Muscle layer of colon (tissue), 2 donors: ENCODE measurements around the gene C6orf52.
"Not testable (repeated sequence)": the region's sequence is repeated elsewhere in the genome, so short reads cannot be mapped to it uniquely, and the experiment has no call there.

Experiments used
- H3K27ac ChIP-seq: one replicate; pipeline ENCODE4 v1.7.0; 2013; ENCODE audit warnings: low read depth, mild to moderate bottlenecking, low read length, moderate library complexity
- H3K27me3 ChIP-seq, 2 donors: one replicate each; pipeline ENCODE4 v1.7.0; 2013; ENCODE audit warnings: low read length in 2 of 2, mild to moderate bottlenecking in 2 of 2; ENCODE audit not compliant: insufficient read depth in 2 of 2, control insufficient read depth in 1 of 2
- H3K36me3 ChIP-seq: one replicate; pipeline ENCODE4 v1.7.0; 2013; ENCODE audit warnings: mild to moderate bottlenecking, low read length; ENCODE audit not compliant: insufficient read depth
- H3K4me1 ChIP-seq: one replicate; pipeline ENCODE4 v1.7.0; 2013; ENCODE audit warnings: mild to moderate bottlenecking, low read length; ENCODE audit not compliant: insufficient read depth
- H3K4me3 ChIP-seq, 2 donors: one replicate each; pipeline ENCODE4 v1.7.0; 2013; ENCODE audit warnings: low read length in 2 of 2, low read depth in 1 of 2, mild to moderate bottlenecking in 1 of 2, moderate library complexity in 1 of 2
- H3K9ac ChIP-seq: one replicate; pipeline ENCODE4 v1.7.0; 2013; ENCODE audit warnings: low read length
- H3K9me3 ChIP-seq: one replicate; pipeline ENCODE4 v1.7.0; 2013; ENCODE audit warnings: mild to moderate bottlenecking, low read length
- donor health status: abdominal sarcoma.
- donor health status: Adenocarcinoma of cecum.

Gene C6orf52

DNA sequence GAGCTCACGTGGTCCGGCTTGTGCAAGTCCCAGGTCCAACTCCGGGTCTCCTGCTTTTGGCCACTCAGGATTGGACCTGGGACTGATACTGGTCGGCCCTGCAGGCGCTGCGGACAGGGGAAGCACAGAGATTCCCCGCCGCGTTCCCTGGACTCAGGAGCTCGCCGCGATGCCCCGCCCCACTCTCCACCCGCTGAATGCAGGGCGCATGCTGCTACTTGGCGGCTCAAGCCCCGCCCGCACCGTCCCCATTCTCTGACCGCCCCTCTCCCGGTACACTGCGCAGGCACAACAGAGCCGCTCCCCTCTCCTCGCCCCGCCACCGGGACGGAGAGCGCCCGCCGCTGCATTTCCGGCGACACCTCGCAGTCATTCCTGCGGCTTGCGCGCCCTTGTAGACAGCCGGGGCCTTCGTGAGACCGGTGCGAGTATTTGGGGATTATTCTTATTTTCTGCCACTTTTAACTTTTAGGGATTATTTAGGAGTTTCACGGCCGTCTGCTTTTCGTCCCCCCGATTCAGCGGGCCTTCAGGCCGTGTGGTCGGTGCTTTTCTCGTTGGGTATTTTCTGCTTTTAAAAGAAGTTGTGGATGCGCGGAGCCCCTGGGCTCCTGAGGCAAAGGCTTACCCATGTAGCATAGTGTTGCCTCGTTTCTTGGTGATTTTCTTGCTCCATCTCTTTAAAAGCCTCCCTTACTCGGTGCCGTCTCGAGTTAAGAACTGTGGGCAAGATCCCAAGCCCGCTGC is 28.6 kb upstream of the C6orf52 start, which contains the start of gene TMEM14C:
Gene TMEM14C, plus strand, starts transcription at position 251 of the 747 bp plus-strand sequence. CDS start 1,544 bp downstream, outside the sequence.
- Histone ChIP-seq H3K27me3 (no peaks in the 10 kb centered on the region), H3K36me3 (peaks cover 13% of the 10 kb centered on the region), H3K27ac (peak within 1 kb of the TSS; percentile 92), H3K9me3 (no peaks in the 10 kb centered on the region), H3K9ac (peak within 1 kb of the TSS; percentile 73), H3K4me1 (peaks cover 31% of the 10 kb centered on the region), H3K4me3 (peak within 1 kb of the TSS; percentile 77 to 93)

GRCh38 chr6:10722570-10722819 is 28.1 kb upstream of the C6orf52 start:
- peak overlapping the region; percentile 77 to 93 for H3K4me3 ChIP-seq
- no peaks in the 10 kb centered on the region for H3K27me3 ChIP-seq
- H3K27ac ChIP-seq, result peak overlapping the region; percentile 92
- peaks cover 10% of the 10 kb centered on the region for H3K36me3 ChIP-seq
- no peaks in the 10 kb centered on the region for H3K9me3 ChIP-seq
- H3K9ac ChIP-seq, result peak overlapping the region; percentile 73
- H3K4me1 ChIP-seq, result peaks cover 31% of the 10 kb centered on the region

GRCh38 chr6:10721850-10722569 is 27.6 kb upstream of the C6orf52 start:
- Histone ChIP-seq H3K4me1 (peaks cover 31% of the 10 kb centered on the region), H3K9me3 (no peaks in the 10 kb centered on the region)

DNA sequence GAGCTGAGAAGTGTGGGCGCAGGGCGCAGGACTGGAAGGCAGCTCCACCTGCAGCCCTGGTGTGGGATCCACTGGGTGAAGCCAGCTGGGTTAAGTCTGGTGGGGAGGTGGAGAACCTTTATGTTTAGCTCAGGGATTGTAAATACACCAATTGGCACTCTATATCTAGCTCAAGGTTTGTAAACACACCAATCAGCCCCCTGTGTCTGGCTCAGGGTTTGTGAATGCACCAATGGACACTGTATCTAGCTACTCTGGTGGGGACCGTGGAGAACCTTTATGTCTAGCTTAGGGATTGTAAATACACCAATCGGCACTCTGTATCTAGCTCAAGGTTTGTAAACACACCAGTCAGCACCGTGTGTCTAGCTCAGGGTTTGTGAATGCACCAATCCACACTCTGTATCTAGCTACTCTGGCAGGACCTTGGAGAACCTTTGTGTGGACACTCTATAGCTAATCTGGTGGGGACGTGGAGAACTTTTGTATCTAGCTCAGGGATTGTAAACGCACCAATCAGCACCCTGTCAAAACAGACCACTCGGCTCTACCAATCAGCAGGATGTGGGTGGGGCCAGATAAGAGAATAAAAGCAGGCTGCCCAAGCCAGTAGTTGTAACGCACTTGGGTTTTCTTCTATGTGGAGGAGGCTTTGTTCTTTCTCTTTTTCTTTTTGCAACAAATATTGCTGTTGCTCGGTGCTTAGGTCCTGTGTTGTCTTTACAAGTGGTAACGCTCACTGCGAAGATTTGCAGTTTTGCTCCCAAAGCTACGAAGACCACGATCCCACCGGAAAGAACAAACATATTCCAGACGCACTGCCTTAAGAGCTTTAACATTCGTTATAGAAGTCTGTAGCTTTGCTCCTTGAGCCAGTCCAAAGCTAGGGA is 26.8 kb upstream of the C6orf52 start:
- H3K9me3 ChIP-seq, H3K27me3 ChIP-seq, H3K9ac ChIP-seq, H3K36me3 ChIP-seq: not testable (repeated sequence)
- Histone ChIP-seq H3K27ac (peak overlapping the region; percentile 71), H3K4me1 (peaks cover 31% of the 10 kb centered on the region), H3K4me3 (peak overlapping the region; percentile 45 to 49)

More at GRCh38 chr6:10721850-10722569, 27.6 kb upstream of the C6orf52 start:
- H3K27me3 ChIP-seq, result no peaks in the 10 kb centered on the region
- peaks cover 10% of the 10 kb centered on the region for H3K36me3 ChIP-seq
- peak overlapping the region; percentile 77 to 93 for H3K4me3 ChIP-seq
- peak overlapping the region; percentile 73 for H3K9ac ChIP-seq
- peak overlapping the region; percentile 92 for H3K27ac ChIP-seq

- peak overlapping the region; percentile 71 for H3K27ac ChIP-seq
- H3K4me1 ChIP-seq, result peaks cover 28% of the 10 kb centered on the region
Observed at GRCh38 chr6:10720265-10720959, 26.0 kb upstream of the C6orf52 start.

DNA sequence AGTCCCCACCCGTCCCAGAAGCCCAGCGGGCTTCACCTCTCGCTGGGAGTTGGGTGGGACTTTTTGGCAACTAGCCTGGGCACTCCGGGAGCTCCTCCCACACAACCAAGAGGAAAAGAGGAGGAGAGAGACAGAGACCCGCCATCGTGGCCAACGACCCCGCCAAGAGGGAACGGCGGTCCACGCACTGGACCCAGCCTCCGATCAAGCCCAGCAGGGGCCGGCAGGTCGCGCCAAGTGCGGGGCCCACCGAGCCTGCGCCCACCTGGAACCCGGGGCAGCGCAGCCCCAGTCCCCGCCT is 25.5 kb upstream of the C6orf52 start:
- H3K9ac ChIP-seq, result no peak overlapping the region
- no peaks in the 10 kb centered on the region for H3K36me3 ChIP-seq
- H3K9me3 ChIP-seq, result no peaks in the 10 kb centered on the region
- peaks cover 23% of the 10 kb centered on the region for H3K4me1 ChIP-seq
- peak overlapping the region; percentile 45 to 49 for H3K4me3 ChIP-seq
- peak overlapping the region; percentile 71 for H3K27ac ChIP-seq
- H3K27me3 ChIP-seq, result no peaks in the 10 kb centered on the region

More at GRCh38 chr6:10720265-10720959, 26.0 kb upstream of the C6orf52 start:
- no peaks in the 10 kb centered on the region for H3K36me3 ChIP-seq
- H3K9me3 ChIP-seq, result no peaks in the 10 kb centered on the region
- peak overlapping the region; percentile 45 to 49 for H3K4me3 ChIP-seq
- H3K9ac ChIP-seq, result no peak overlapping the region
- H3K27me3 ChIP-seq, result no peaks in the 10 kb centered on the region

DNA sequence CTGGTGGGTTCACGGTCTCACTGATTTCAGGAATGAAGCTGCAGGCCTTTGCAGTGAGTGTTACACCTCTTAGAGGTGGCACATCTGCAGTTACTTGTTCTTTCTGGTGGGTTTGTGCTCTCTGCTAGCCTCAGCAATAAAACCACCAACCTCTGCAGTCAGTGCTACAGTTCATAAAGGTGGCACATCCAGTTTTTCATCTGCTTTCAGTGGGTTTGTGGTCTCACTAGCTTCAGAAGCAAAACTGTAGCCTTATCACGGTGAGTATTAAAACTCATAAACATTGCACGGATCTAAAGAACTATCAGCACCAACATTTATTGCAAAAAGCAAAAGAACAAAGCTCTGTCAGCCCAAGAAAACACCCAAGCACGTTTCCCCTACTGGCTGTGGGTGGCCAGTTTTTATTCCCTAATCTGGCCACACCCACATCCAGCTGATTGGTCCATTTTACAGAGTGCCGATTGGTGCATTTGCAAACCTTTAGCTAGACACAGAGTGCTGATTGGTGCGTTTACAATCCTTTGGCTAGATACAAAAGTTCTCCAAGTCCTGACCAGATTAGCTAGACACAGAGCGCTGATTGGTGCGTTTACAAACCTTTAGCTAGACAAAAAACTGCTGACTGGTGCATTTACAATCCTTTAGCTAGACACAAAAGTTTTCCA is 25.0 kb upstream of the C6orf52 start:
- H3K9me3 ChIP-seq, result no peaks in the 10 kb centered on the region
- H3K27ac ChIP-seq, result no peak overlapping the region
- no peak overlapping the region for H3K9ac ChIP-seq
- H3K36me3 ChIP-seq, result no peaks in the 10 kb centered on the region
- H3K4me3 ChIP-seq, result peak overlapping the region in 1 of 2 donors; percentile 45
- peaks cover 18% of the 10 kb centered on the region for H3K4me1 ChIP-seq
- no peaks in the 10 kb centered on the region for H3K27me3 ChIP-seq

DNA sequence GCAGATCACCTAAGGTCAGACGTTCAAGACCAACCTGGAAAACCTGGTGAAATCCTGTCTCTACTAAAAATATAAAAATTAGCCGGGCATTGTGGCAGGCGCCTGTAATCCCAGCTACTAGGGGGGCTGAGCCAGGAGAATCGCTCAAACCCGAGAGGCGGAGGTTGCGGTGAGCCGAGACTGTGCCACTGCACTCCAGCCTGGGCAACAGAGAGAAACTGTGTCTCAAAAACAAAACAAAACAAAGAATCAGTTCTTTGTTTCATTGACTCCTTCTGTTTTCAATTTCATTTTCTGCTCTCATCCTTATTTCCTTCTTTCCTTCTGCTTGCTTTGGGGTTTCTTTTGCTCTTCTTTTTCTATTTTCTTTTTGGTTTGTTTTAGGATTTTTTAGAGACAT is 19.5 kb upstream of the C6orf52 start:
- Histone ChIP-seq H3K27me3 (no peaks in the 10 kb centered on the region), H3K4me3 (no peak overlapping the region), H3K9me3 (no peaks in the 10 kb centered on the region), H3K36me3 (peaks cover 10% of the 10 kb centered on the region), H3K4me1 (no peaks in the 10 kb centered on the region), H3K27ac (no peak overlapping the region), H3K9ac (no peak overlapping the region)

DNA sequence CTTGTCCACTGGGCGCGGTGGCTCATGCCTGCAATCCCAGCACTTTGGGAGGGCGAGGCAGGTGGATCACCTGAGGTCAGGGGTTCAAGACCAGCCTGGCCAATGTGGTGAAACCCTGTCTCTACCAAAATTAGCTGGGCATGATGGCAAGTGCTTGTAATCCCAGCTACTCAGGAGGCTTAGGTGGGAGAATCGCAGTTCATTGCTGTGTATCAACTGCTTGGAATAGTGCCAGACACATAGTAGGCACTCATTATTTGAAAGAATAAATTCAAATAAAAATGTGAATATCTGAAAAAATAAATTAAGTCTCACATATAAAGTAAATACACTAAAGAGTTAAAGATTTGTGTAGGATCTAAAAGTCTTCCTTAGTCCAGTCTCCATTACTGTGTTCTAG is 2.2 kb upstream of the C6orf52 start:
- Histone ChIP-seq H3K4me1 (peaks cover 18% of the 10 kb centered on the region), H3K36me3 (peaks cover 22% of the 10 kb centered on the region), H3K9me3 (no peaks in the 10 kb centered on the region), H3K27me3 (no peaks in the 10 kb centered on the region), H3K4me3 (no peak overlapping the region), H3K9ac (no peak overlapping the region), H3K27ac (no peak overlapping the region)

DNA sequence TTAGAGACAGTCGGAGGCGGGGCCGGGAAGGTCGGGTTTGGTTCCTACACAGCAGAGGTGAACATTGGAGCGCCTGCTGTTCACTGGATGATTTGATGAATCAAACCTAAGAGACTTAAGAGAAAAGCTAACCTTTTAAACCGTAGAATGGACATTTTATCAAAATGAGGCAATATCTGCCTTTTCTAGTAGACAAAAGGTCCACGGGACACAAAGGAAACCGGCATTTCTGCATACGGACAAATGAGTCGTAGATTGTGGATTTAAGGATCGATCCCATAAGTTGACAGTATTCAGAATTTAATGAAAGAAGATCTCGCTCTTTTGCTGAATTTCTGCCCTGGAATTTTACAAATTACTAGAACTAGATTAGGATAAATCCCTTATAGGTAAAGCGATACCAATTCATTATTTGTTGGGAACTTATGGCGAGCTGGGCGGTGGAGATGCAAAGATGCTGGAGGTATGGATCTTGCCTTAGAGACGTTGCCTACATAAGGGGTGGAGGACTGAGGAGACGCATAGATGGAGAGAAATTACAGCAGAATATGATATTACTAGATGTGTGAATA is 756 bp upstream of the C6orf52 start:
- H3K27ac ChIP-seq, result peak overlapping the region; percentile 75
- peaks cover 20% of the 10 kb centered on the region for H3K36me3 ChIP-seq
- peaks cover 18% of the 10 kb centered on the region for H3K4me1 ChIP-seq
- H3K4me3 ChIP-seq, result peak overlapping the region; percentile 97 to 98
- H3K9ac ChIP-seq, result peak overlapping the region; percentile 67
- no peaks in the 10 kb centered on the region for H3K9me3 ChIP-seq
- H3K27me3 ChIP-seq, result no peaks in the 10 kb centered on the region
